IMR-90 (cell line): ENCODE data around the gene REPS1. TPM values are rescaled to one million over a fixed set of nuclear protein-coding genes. Genes with fewer than 3 reads are reported as not detected.

ENCODE experiments used
- ATAC-seq: fragments of 200-7000 bp; cut with Tn5 transposase; 2 replicates; pipeline ENCODE4 v1.9.1; 2020; ENCODE audit warnings: low read depth, mild to moderate bottlenecking, moderate library complexity
- BruUV-seq: library from RNA; stranded (reverse); fragments of 400-500 nt; replicated peaks from 2 replicates; lab custom pipeline; 2021; lab: Mats Ljungman, UMichigan
- CTCF ChIA-PET: fragments of 300-600 bp; formaldehyde crosslinking; extraction: SDS; loops from one replicate; lab custom pipeline; 2021; ENCODE audit warnings: antibody characterized with exemption; lab: Yijun Ruan, JAX
- POLR2A ChIA-PET: fragments of 300-600 bp; sonication (Branson Sonifier 250); formaldehyde crosslinking; loops from one replicate; lab custom pipeline; 2022; ENCODE audit warnings: antibody characterized with exemption; ENCODE audit not compliant: unreplicated experiment; lab: Charles Lee
- DNase-seq: peaks from one replicate; pipeline ENCODE4 v3.0.0; 2013
- H2AFZ ChIP-seq: replicated peaks from 2 replicates; pipeline ENCODE3; 2013; ENCODE audit warnings: low read length, mild to moderate bottlenecking; ENCODE audit not compliant: poor library complexity
- H2AK5ac ChIP-seq: 2 replicates; pipeline ENCODE4 v1.6.1; 2013; ENCODE audit warnings: low read depth, low read length, inconsistent platforms
- H2AK9ac ChIP-seq: replicated peaks from 2 replicates; pipeline ENCODE3; 2013; ENCODE audit warnings: mild to moderate bottlenecking, low read depth, low read length, moderate library complexity; ENCODE audit not compliant: poor library complexity
- H2BK120ac ChIP-seq: 2 replicates; pipeline ENCODE4 v1.6.1; 2013; ENCODE audit warnings: low read depth, low read length, inconsistent platforms
- H2BK15ac ChIP-seq: 3 replicates; pipeline ENCODE4 v1.6.1; 2013; ENCODE audit warnings: low read depth, low read length, inconsistent platforms
- H2BK20ac ChIP-seq: 2 replicates; pipeline ENCODE4 v1.6.1; 2013; ENCODE audit warnings: low read depth, mild to moderate bottlenecking, inconsistent platforms, low read length, moderate library complexity
- H2BK5ac ChIP-seq: 2 replicates; pipeline ENCODE4 v1.6.1; 2013; ENCODE audit warnings: mild to moderate bottlenecking, low read depth, low read length, inconsistent platforms; ENCODE audit not compliant: poor library complexity, severe bottlenecking
- H3K14ac ChIP-seq: replicated peaks from 2 replicates; pipeline ENCODE4 v1.6.1; 2013; ENCODE audit warnings: low read depth, low read length, inconsistent platforms
- H3K18ac ChIP-seq: 2 replicates; pipeline ENCODE4 v1.6.1; 2013; ENCODE audit warnings: low read depth, low read length, control low read depth
- H3K23ac ChIP-seq: 2 replicates; pipeline ENCODE4 v1.6.1; 2013; ENCODE audit warnings: low read depth, low read length, inconsistent platforms
- H3K27ac ChIP-seq: 2 replicates; pipeline ENCODE4 v1.5.1; 2013; ENCODE audit warnings: mild to moderate bottlenecking, control low read depth, low read length; ENCODE audit not compliant: insufficient read depth
- H3K27me3 ChIP-seq: 2 replicates; pipeline ENCODE4 v1.6.1; 2013; ENCODE audit warnings: low read length; ENCODE audit not compliant: control insufficient read depth, insufficient read depth
- H3K36me3 ChIP-seq: 2 replicates; pipeline ENCODE4 v1.6.1; 2013; ENCODE audit warnings: low read length, mixed read lengths; ENCODE audit not compliant: control insufficient read depth, insufficient read depth
- H3K4ac ChIP-seq: 2 replicates; pipeline ENCODE4 v1.6.1; 2013; ENCODE audit warnings: low read depth, low read length, inconsistent platforms
- H3K4me1 ChIP-seq: 2 replicates; pipeline ENCODE4 v1.6.1; 2013; ENCODE audit warnings: low read length, mixed read lengths; ENCODE audit not compliant: control insufficient read depth, insufficient read depth
- H3K4me2 ChIP-seq: 2 replicates; pipeline ENCODE4 v1.6.1; 2013; ENCODE audit warnings: low read depth, mild to moderate bottlenecking, control low read depth, low read length, moderate library complexity
- H3K4me3 ChIP-seq: 2 replicates; pipeline ENCODE4 v1.5.1; 2013; ENCODE audit warnings: low read depth, mild to moderate bottlenecking, control low read depth, low read length, moderate library complexity; ENCODE audit not compliant: insufficient read depth
- H3K56ac ChIP-seq: 2 replicates; pipeline ENCODE4 v1.6.1; 2013; ENCODE audit warnings: low read length, inconsistent platforms; ENCODE audit not compliant: insufficient read depth; ENCODE audit errors: extremely low read depth
- H3K79me1 ChIP-seq, 2 experiments: 2 replicates each; pipeline ENCODE4 v1.6.1; 2013; ENCODE audit warnings: low read length in 2 of 2, inconsistent platforms in 1 of 2, low read depth in 1 of 2
- H3K9ac ChIP-seq: 2 replicates; pipeline ENCODE4 v1.6.1; 2013; ENCODE audit warnings: low read depth, low read length, control low read depth
- H3K9me1 ChIP-seq: 2 replicates; pipeline ENCODE4 v1.6.1; 2013; ENCODE audit warnings: low read length, inconsistent platforms; ENCODE audit not compliant: insufficient read depth
- H3K9me3 ChIP-seq: 2 replicates; pipeline ENCODE4 v1.6.1; 2013; ENCODE audit warnings: low read length; ENCODE audit not compliant: control insufficient read depth, insufficient read depth
- H4K20me1 ChIP-seq: 2 replicates; pipeline ENCODE4 v1.6.1; 2013; ENCODE audit warnings: low read length, inconsistent platforms; ENCODE audit not compliant: insufficient read depth
- H4K5ac ChIP-seq: 2 replicates; pipeline ENCODE4 v1.6.1; 2013; ENCODE audit warnings: mild to moderate bottlenecking, low read depth, low read length, control low read depth
- H4K8ac ChIP-seq, 2 experiments: 2 replicates each; pipeline ENCODE4 v1.6.1; 2013; ENCODE audit warnings: low read depth in 2 of 2, low read length in 2 of 2, control low read depth in 1 of 2, inconsistent platforms in 1 of 2
- H4K91ac ChIP-seq: 2 replicates; pipeline ENCODE4 v1.6.1; 2013; ENCODE audit warnings: low read depth, low read length, inconsistent platforms; ENCODE audit not compliant: insufficient read depth
- BHLHE40 ChIP-seq: fragments of 150-350 bp; IDR thresholded peaks from 2 replicates; pipeline ENCODE4 v1.6.1; 2016; ENCODE audit warnings: mild to moderate bottlenecking, low read depth, low read length
- CEBPB ChIP-seq: IDR thresholded peaks from 2 replicates; pipeline ENCODE4 v1.6.1; 2012; ENCODE audit warnings: low read depth, low read length, improper control_type of control experiment
- CHD1 ChIP-seq: IDR thresholded peaks from 2 replicates; pipeline ENCODE4 v1.6.1; 2012; ENCODE audit warnings: low read depth, low read length, improper control_type of control experiment
- FOS ChIP-seq: fragments of 150-350 bp; IDR thresholded peaks from 2 replicates; pipeline ENCODE4 v1.6.1; 2016; ENCODE audit warnings: low read depth, low read length
- MAFK ChIP-seq: IDR thresholded peaks from 2 replicates; pipeline ENCODE4 v1.6.1; 2012; ENCODE audit warnings: low read depth, low read length, improper control_type of control experiment
- MXI1 ChIP-seq: IDR thresholded peaks from 2 replicates; pipeline ENCODE4 v1.6.1; 2012; ENCODE audit warnings: low read depth, mild to moderate bottlenecking, low read length, moderate library complexity, borderline replicate concordance
- NFE2L2 ChIP-seq: fragments of 150-350 bp; IDR thresholded peaks from 2 replicates; pipeline ENCODE4 v1.6.1; 2016; ENCODE audit warnings: low read depth, mild to moderate bottlenecking, low read length
- POLR2A ChIP-seq: IDR thresholded peaks from 2 replicates; pipeline ENCODE4 v1.6.1; 2012; ENCODE audit warnings: mild to moderate bottlenecking, low read depth, low read length
- RFX5 ChIP-seq: IDR thresholded peaks from 2 replicates; pipeline ENCODE4 v1.8.0; 2012; ENCODE audit warnings: low read depth, mild to moderate bottlenecking, low read length, moderate library complexity
- SMC3 ChIP-seq: fragments of 150-350 bp; IDR thresholded peaks from 2 replicates; pipeline ENCODE4 v1.6.1; 2016; ENCODE audit warnings: low read depth, mild to moderate bottlenecking, antibody characterized with exemption, low read length, moderate library complexity
- WGBS, 2 experiments: methylation state at CpG; one replicate each; pipeline versions ENCODE4 v1.1.5 to v1.1.7; 2013; ENCODE audit warnings: missing lambda C conversion rate in 2 of 2; ENCODE audit not compliant: insufficient read length in 1 of 2; ENCODE audit errors: extremely low coverage in 2 of 2; 5-methylcytosine and 5-hydroxymethylcytosine counted together
- dilution Hi-C: fragments of 300-500 bp; cut with HindIII; formaldehyde crosslinking; loops from one replicate; pipeline ENCODE4 v1.14.3; 2018; ENCODE audit warnings: low sequenced_read_pairs; ENCODE audit not compliant: unreplicated experiment
- in situ Hi-C: fragments of 300-500 bp; cut with MboI; formaldehyde crosslinking; loops from 3 replicates; pipeline ENCODE4 v1.14.3; 2019; ENCODE audit warnings: low sequenced_read_pairs, inconsistent platforms, mixed read lengths
- intact Hi-C: fragments of 100-400 bp; cut with micrococcal nuclease; formaldehyde crosslinking; loops from 2 replicates; pipeline ENCODE4 v1.10.0; 2022
- polyA plus RNA-seq, 3 experiments: library from polyadenylated mRNA; depleted of rRNA; stranded (reverse); fragments of >200 nt; gene quantifications; 2 replicates each; pipeline ENCODE4 v1.2.3, GENCODE V29; 2012; ENCODE audit warnings: low replicate concordance in 1 of 3
- total RNA-seq: library from RNA; depleted of rRNA; stranded (reverse); fragments of >200 nt; gene quantifications from 2 replicates; pipeline ENCODE4 v1.2.3, GENCODE V29; 2012
- TF ChIP-seq, protein P1 (sequence below): conservative IDR thresholded peaks from 2 replicates; pipeline ENCODE4 v1.5.1; 2012; ENCODE audit warnings: mild to moderate bottlenecking, low read depth, low read length, improper control_type of control experiment
- TF ChIP-seq, protein P2 (sequence below): fragments of 150-350 bp; IDR thresholded peaks from 2 replicates; pipeline ENCODE4 v1.6.1; 2017; ENCODE audit warnings: mild to moderate bottlenecking, antibody characterized with exemption, low read length, low read depth

The REPS1 gene
- total and polyA plus RNA-seq, 2 of the 4 experiments (the other 2 are of a cell fraction): 21.9 to 24.2 TPM

GRCh38 chr6:138971601-138972000, 16.5 kb downstream of the REPS1 start:
- H3K4me3 ChIP-seq: no peak overlapping the region
- dilution Hi-C loops (no loop called here), intact Hi-C loops (no loop called here), in situ Hi-C loops (no loop called here)
- H3K9me3 ChIP-seq: no peaks in the 10 kb centered on the region
- H3K14ac ChIP-seq: peak overlapping the region; percentile 79
- no peak overlapping the region for H3K27ac ChIP-seq
- DNase-seq: peak; percentile 12
- peak overlapping the region; percentile 39; the same call in 1 of the 2 replicates for H3K56ac ChIP-seq
- peak overlapping the region; percentile 66 for H3K4me2 ChIP-seq
- 0 out of 2 replicates have a peak overlapping the region, but pooled peaks have one; percentile 41 for H4K5ac ChIP-seq
- H3K36me3 ChIP-seq: no peaks in the 10 kb centered on the region
- no peaks in the 10 kb centered on the region for H4K20me1 ChIP-seq
- no peak overlapping the region for H2AFZ ChIP-seq
- H3K9ac ChIP-seq: peak overlapping the region; percentile 25; the same call in 1 of the 2 replicates
- H2BK5ac ChIP-seq: peak overlapping the region; percentile 80
- H2AK5ac ChIP-seq: peak overlapping the region; percentile 88
- 80% methylated on average over 1 of the region's 3 CpGs; no CpG with 5 or more reads in 1 of the 2 experiments for WGBS, 2 experiments
- ChIA-PET CTCF (interaction anchor here (0.7 kb wide), 1 partner anchor 187 kb away, joined by 3 read pairs; no protein-coding TSS in a partner anchor), POLR2A (no interaction called here)
- H3K27me3 ChIP-seq: no peaks in the 10 kb centered on the region
- peak overlapping the region; percentile 7 to 42; a peak in 1 of 4 replicates for H4K8ac ChIP-seq
- peak overlapping the region; percentile 81 for H2BK120ac ChIP-seq
- peaks cover 8% of the 10 kb centered on the region for H3K9me1 ChIP-seq
- peak; percentile 10; the same call in 1 of the 2 replicates for ATAC-seq
- H3K79me1 ChIP-seq: peaks cover 17 to 64% of the 10 kb centered on the region in 2 experiments
- H3K4ac ChIP-seq: peak overlapping the region; percentile 54
- peak overlapping the region; percentile 66; the same call in 2 of the 3 replicates for H2BK15ac ChIP-seq
- peaks cover 9% of the 10 kb centered on the region for H3K4me1 ChIP-seq
- peak overlapping the region; percentile 37 for H4K91ac ChIP-seq
- peak overlapping the region; percentile 36; the same call in 1 of the 2 replicates for H2BK20ac ChIP-seq
- BruUV-seq: no TSS peak
- TF ChIP-seq SMC3 (no peak), CEBPB (no peak), MXI1 (no peak), CHD1 (no peak), NFE2L2 (no peak), FOS (no peak), BHLHE40 (no peak), MAFK (no peak), POLR2A (no peak), RFX5 (no peak)
- TF ChIP-seq, protein P1, sequence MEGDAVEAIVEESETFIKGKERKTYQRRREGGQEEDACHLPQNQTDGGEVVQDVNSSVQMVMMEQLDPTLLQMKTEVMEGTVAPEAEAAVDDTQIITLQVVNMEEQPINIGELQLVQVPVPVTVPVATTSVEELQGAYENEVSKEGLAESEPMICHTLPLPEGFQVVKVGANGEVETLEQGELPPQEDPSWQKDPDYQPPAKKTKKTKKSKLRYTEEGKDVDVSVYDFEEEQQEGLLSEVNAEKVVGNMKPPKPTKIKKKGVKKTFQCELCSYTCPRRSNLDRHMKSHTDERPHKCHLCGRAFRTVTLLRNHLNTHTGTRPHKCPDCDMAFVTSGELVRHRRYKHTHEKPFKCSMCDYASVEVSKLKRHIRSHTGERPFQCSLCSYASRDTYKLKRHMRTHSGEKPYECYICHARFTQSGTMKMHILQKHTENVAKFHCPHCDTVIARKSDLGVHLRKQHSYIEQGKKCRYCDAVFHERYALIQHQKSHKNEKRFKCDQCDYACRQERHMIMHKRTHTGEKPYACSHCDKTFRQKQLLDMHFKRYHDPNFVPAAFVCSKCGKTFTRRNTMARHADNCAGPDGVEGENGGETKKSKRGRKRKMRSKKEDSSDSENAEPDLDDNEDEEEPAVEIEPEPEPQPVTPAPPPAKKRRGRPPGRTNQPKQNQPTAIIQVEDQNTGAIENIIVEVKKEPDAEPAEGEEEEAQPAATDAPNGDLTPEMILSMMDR: no peak
- TF ChIP-seq, protein P2, sequence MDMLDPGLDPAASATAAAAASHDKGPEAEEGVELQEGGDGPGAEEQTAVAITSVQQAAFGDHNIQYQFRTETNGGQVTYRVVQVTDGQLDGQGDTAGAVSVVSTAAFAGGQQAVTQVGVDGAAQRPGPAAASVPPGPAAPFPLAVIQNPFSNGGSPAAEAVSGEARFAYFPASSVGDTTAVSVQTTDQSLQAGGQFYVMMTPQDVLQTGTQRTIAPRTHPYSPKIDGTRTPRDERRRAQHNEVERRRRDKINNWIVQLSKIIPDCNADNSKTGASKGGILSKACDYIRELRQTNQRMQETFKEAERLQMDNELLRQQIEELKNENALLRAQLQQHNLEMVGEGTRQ: no peak
- H3K18ac ChIP-seq: peak overlapping the region; percentile 72
- peak overlapping the region; percentile 46 for H3K23ac ChIP-seq
- H2AK9ac ChIP-seq: no peak overlapping the region
